Cardiac fibroblast (primary cell): ENCODE data around the gene CAPRIN1.

Experiments
- DNase-seq, 2 donors: peaks; one replicate each; pipeline versions ENCODE4 v3.0.0 to v3.0.0-alpha.2; 2010; ENCODE audit warnings: low read depth in 2 of 2
- H3K4me3 ChIP-seq, 2 donors: replicated peaks in 1 of 2; 1 replicate in 1 of 2; 2 replicates in 1 of 2; pipeline ENCODE4 v1.5.1; 2011; ENCODE audit warnings: low read depth in 2 of 2, low read length in 2 of 2, mild to moderate bottlenecking in 2 of 2, moderate library complexity in 1 of 2
- CTCF ChIP-seq: IDR thresholded peaks from one replicate; pipeline ENCODE4 v1.5.1; 2011; ENCODE audit warnings: low read depth, mild to moderate bottlenecking, low read length, inconsistent platforms

The CAPRIN1 gene

GRCh38 chr11:34149274-34149673 is 97.7 kb downstream of the CAPRIN1 start:
- DNase-seq = no peak
- H3K4me3 ChIP-seq = no peak overlapping the region
- TF ChIP-seq CTCF = no peak

DNA sequence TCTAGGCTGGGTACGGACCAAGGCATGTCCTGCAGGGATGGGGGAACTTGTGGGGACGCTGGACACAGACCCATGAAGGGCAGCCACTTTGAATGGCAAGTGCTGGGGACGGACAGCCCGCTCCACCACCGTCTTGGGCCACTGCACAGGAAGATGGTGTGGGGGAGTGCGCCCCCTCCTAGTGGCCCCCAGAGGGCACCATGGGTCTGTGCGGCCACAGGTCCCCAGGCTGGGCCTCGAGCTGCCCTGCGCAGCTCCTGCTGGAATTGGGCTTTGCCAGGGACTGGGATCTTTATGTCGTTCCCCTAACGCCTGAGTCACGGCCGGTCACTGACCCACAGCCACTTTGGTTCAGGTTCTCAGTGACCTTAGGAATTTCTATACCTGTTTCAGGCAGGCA is 98.3 kb downstream of the CAPRIN1 start:
- TF ChIP-seq CTCF = peak; percentile 40
- peak; percentile 11 to 27 for DNase-seq
- H3K4me3 ChIP-seq = no peak overlapping the region

DNA sequence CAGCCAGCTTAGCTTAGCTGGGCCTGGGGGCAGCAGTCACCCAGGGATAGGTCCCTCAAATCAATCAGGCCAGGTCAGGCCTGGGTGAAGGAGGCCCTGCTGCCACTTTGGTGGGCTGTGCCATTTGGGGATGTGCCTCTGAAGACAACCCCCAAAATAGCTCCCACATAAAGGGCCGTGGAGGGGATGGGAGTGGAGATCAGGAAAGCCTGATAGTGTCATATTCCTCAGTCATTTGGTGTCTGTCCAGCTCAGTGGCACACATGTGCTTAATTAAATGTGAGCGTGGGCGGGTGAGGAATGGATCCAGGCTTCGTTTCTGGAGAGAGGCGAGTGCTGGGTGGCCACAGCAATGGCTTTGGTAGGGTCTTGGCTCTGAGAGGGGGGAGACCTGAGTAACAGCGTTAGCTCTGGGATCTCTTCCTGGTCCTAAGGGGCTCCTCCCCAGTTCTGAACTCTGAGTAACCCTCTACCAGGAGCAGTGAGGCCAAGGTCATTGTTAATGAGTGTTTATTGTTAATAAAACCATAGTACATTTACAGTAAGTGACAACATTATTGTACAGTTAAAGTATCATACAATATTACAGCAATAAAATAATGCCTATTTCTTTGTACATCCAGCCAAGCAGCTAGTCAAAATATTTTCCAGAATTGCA is 99.1 kb downstream of the CAPRIN1 start:
- H3K4me3 ChIP-seq = no peak overlapping the region
- TF ChIP-seq CTCF = no peak

More for the DNA sequence above, 99.1 kb downstream of the CAPRIN1 start:
- peak in 1 of 2 donors; percentile 8 for DNase-seq
